MM.1S (cell line): Measurements from ENCODE around the gene OR2D2.

ENCODE experiments used
- DNase-seq: peaks from one replicate; pipeline ENCODE4 v3.0.0-alpha.2; 2015
- H2AFZ ChIP-seq: fragments of 300-600 bp; sonication (generic); 2 replicates; pipeline ENCODE4 v1.6.0; 2016; ENCODE audit warnings: antibody characterized with exemption, low read length
- H3F3A ChIP-seq: fragments of 300-600 bp; sonication (generic); 2 replicates; pipeline ENCODE4 v1.6.1; 2016; ENCODE audit warnings: mild to moderate bottlenecking, antibody characterized with exemption, low read length, moderate library complexity, mixed read lengths; ENCODE audit not compliant: insufficient read depth
- H3K27ac ChIP-seq: fragments of 300-600 bp; sonication (generic); 2 replicates; pipeline ENCODE4 v1.5.1; 2016; ENCODE audit warnings: mild to moderate bottlenecking, low read length
- H3K27me3 ChIP-seq: fragments of 300-600 bp; sonication (generic); replicated peaks from 2 replicates; pipeline ENCODE4 v1.6.0; 2016; ENCODE audit warnings: low read length; ENCODE audit not compliant: insufficient read depth
- H3K36me3 ChIP-seq: fragments of 300-600 bp; sonication (generic); replicated peaks from 2 replicates; pipeline ENCODE4 v1.6.1; 2016; ENCODE audit warnings: mild to moderate bottlenecking, low read length, mixed read lengths; ENCODE audit not compliant: insufficient read depth
- H3K4me1 ChIP-seq: fragments of 300-600 bp; sonication (generic); 2 replicates; pipeline ENCODE4 v1.6.1; 2016; ENCODE audit warnings: low read length, mixed read lengths
- H3K4me2 ChIP-seq: fragments of 300-600 bp; sonication (generic); 2 replicates; pipeline ENCODE4 v1.6.0; 2016; ENCODE audit warnings: low read depth, low read length
- H3K4me3 ChIP-seq: fragments of 300-600 bp; sonication (generic); 2 replicates; pipeline ENCODE4 v1.5.1; 2016; ENCODE audit warnings: low read length, mixed read lengths
- H3K79me2 ChIP-seq: fragments of 300-600 bp; sonication (generic); 2 replicates; pipeline ENCODE4 v1.6.1; 2016; ENCODE audit warnings: mixed run types, low read length, mixed read lengths
- H3K9ac ChIP-seq: fragments of 300-600 bp; sonication (generic); 2 replicates; pipeline ENCODE4 v1.6.1; 2016; ENCODE audit warnings: low read length, mixed read lengths
- H3K9me2 ChIP-seq: fragments of 300-600 bp; sonication (generic); replicated peaks from 2 replicates; pipeline ENCODE4 v1.6.1; 2016; ENCODE audit warnings: mild to moderate bottlenecking, low read length, mixed read lengths; ENCODE audit not compliant: insufficient read depth
- H3K9me3 ChIP-seq: fragments of 300-600 bp; sonication (generic); replicated peaks from 2 replicates; pipeline ENCODE4 v1.6.1; 2016; ENCODE audit warnings: mild to moderate bottlenecking, low read length, mixed read lengths; ENCODE audit not compliant: insufficient read depth
- H4K20me1 ChIP-seq: fragments of 300-600 bp; sonication (generic); 2 replicates; pipeline ENCODE4 v1.6.1; 2016; ENCODE audit warnings: mild to moderate bottlenecking, low read length, moderate library complexity, mixed read lengths; ENCODE audit not compliant: insufficient read depth
- EZH2 ChIP-seq: fragments of 300-600 bp; sonication (generic); optimal IDR thresholded peaks from 2 replicates; pipeline ENCODE3; 2017; ENCODE audit warnings: low read depth, mild to moderate bottlenecking, antibody characterized with exemption, low read length, mixed read lengths
- EZH2phosphoT487 ChIP-seq: fragments of 300-600 bp; sonication (generic); IDR thresholded peaks from 2 replicates; pipeline ENCODE4 v1.6.1; 2018; ENCODE audit warnings: antibody characterized with exemption, low read length
- TF ChIP-seq, protein P1 (sequence below): fragments of 300-600 bp; sonication (generic); IDR thresholded peaks from 2 replicates; pipeline ENCODE4 v1.5.1; 2016; ENCODE audit warnings: antibody characterized with exemption, low read length, mixed read lengths

Gene OR2D2, protein sequence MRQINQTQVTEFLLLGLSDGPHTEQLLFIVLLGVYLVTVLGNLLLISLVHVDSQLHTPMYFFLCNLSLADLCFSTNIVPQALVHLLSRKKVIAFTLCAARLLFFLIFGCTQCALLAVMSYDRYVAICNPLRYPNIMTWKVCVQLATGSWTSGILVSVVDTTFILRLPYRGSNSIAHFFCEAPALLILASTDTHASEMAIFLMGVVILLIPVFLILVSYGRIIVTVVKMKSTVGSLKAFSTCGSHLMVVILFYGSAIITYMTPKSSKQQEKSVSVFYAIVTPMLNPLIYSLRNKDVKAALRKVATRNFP

DNA sequence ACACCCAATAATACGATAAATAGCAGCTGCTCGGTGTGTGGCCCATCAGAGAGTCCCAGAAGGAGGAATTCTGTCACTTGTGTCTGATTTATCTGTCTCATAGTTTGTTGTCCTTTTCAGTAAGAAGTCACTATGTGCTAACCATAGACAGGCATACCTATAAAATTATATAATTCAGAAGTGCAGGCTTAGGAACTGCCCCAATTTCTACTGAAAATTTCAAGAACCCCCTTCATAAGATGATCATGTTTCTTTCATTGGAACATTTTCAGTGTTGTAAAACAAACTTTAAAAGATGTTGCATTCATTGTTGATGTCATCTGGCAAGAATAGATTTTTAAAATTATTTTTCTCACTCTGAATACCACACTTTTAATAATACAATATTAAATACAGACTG lies at the start of gene OR2D2:
OR2D2 (minus strand) TSS at position 101 of the 400 bp plus-strand sequence; CDS start at position 101, 0 bp downstream.
- H3K9ac ChIP-seq: no peak within 1 kb of the TSS
- no peak within 1 kb of the TSS for H3K4me2 ChIP-seq
- no peaks in the 10 kb centered on the region for H3K9me3 ChIP-seq
- H2AFZ ChIP-seq: no peak within 1 kb of the TSS
- H3K79me2 ChIP-seq: no peaks in the 10 kb centered on the region
- H3K4me3 ChIP-seq: no peak within 1 kb of the TSS
- H3K9me2 ChIP-seq: no peaks in the 10 kb centered on the region
- H3K4me1 ChIP-seq: peaks cover 6% of the 10 kb centered on the region
- no peak for DNase-seq
- no peaks in the 10 kb centered on the region for H3K36me3 ChIP-seq
- no peak within 1 kb of the TSS for H3K27ac ChIP-seq
- no peaks in the 10 kb centered on the region for H3K27me3 ChIP-seq
- TF ChIP-seq, protein P1, sequence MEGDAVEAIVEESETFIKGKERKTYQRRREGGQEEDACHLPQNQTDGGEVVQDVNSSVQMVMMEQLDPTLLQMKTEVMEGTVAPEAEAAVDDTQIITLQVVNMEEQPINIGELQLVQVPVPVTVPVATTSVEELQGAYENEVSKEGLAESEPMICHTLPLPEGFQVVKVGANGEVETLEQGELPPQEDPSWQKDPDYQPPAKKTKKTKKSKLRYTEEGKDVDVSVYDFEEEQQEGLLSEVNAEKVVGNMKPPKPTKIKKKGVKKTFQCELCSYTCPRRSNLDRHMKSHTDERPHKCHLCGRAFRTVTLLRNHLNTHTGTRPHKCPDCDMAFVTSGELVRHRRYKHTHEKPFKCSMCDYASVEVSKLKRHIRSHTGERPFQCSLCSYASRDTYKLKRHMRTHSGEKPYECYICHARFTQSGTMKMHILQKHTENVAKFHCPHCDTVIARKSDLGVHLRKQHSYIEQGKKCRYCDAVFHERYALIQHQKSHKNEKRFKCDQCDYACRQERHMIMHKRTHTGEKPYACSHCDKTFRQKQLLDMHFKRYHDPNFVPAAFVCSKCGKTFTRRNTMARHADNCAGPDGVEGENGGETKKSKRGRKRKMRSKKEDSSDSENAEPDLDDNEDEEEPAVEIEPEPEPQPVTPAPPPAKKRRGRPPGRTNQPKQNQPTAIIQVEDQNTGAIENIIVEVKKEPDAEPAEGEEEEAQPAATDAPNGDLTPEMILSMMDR: no peak
- no peaks in the 10 kb centered on the region for H3F3A ChIP-seq
- no peaks in the 10 kb centered on the region for H4K20me1 ChIP-seq

DNA sequence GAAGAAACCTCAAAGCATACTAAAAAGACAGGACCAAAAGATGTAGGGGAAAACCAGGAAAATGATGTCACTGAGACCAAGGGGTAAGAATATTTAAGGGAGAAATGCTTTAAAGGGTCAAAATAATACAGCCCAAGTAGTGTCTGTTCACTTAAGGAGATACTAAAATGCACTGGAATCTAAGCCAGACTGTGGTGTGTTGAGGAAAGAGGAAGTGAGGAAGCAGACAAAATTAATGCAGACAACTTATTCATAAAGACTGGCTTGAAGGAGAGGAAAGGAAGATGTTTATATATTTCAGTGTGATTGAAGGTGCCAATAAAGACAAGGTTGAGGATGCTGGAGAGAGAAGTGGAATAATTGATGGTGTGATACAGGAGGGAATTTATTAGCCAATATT lies 49.7 kb upstream of the OR2D2 start:
- Histone ChIP-seq H3K27me3 (no peaks in the 10 kb centered on the region), H3K9me2 (no peaks in the 10 kb centered on the region), H3K36me3 (peaks cover 13% of the 10 kb centered on the region), H3K9ac (no peak overlapping the region), H3K27ac (no peak overlapping the region), H3K4me2 (no peak overlapping the region), H4K20me1 (no peaks in the 10 kb centered on the region), H3K9me3 (no peaks in the 10 kb centered on the region), H3F3A (no peaks in the 10 kb centered on the region), H3K4me3 (no peak overlapping the region), H2AFZ (no peak overlapping the region), H3K4me1 (peaks cover under 1% of the 10 kb centered on the region; the same call in 1 of the 2 replicates), H3K79me2 (peaks cover 30% of the 10 kb centered on the region)
- DNase-seq: no peak
- TF ChIP-seq, protein P1: no peak

DNA sequence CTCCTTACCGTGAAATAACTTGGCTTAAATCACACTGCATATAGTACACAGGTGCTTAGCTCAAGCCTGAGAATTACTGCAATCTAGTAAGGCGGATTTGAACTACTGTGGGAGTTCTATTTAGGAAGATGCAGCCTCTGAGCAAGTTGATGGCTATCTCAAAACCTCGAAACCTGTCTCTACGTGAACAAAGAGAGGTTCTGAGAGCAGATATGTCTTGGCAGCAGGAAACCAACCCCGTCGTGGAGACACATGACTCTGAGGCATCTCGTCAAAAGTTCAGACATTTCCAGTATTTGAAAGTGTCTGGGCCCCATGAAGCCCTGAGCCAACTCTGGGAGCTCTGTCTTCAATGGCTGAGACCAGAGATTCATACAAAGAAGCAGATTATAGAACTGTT lies 39.8 kb upstream of the OR2D2 start:
- peaks cover 88% of the 10 kb centered on the region for H3K79me2 ChIP-seq
- no peak overlapping the region for H3K9ac ChIP-seq

More for the DNA sequence above, 39.8 kb upstream of the OR2D2 start:
- Histone ChIP-seq H3K4me2 (no peak overlapping the region), H3K36me3 (peaks cover 27% of the 10 kb centered on the region), H3K9me2 (no peaks in the 10 kb centered on the region), H3K4me3 (no peak overlapping the region), H3K27me3 (no peaks in the 10 kb centered on the region), H3K9me3 (no peaks in the 10 kb centered on the region), H3K4me1 (peaks cover 41% of the 10 kb centered on the region), H4K20me1 (no peaks in the 10 kb centered on the region), H3F3A (peaks cover 32% of the 10 kb centered on the region), H3K27ac (no peak overlapping the region), H2AFZ (no peak overlapping the region)
- DNase-seq: no peak
- TF ChIP-seq, protein P1: no peak
- TF ChIP-seq EZH2 (no peak), EZH2phosphoT487 (no peak)
